ENCODE measurements around the gene ACO2.

DNA sequence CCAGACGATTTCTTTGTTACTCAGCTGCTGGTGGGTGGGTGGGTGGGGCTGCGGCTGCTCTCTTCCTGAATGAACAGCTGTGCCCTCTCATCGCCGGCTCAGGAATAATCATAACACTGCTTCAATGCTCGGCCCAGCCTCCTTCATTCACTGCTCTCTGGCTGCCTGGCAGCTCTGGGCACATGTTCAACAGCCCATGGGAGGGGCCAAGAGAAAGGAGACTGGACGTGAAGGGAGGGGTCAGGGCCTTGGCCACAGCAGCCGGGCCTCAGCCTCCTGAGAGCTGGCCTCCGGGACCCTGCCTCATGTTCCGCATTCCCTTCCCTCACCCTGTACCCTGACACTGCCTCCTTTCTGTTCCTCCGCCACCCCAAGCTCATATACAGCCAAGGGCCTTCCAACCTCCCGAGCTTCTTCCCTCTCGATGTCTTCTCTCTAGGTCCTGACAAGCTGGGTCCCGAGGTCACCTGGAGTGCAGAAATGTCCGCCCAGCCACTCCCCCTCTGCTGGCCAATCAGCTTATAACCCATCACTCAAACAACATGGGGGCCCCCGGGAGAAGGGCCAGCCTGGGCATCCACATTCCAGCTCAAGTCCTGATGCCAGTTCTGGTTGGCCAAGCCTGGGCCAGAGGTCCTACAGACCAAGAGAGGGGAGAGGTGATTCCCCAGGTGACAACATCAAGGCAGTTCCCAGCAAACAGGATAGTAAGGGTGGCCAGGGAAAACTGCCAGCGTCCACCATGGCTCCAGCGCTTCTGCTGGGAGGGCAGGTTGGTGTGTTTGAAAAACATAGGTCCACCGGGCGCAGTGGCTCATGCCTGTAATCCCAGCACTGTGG lies 88.7 kb downstream of the ACO2 start:
- TF ChIP-seq, protein P1, sequence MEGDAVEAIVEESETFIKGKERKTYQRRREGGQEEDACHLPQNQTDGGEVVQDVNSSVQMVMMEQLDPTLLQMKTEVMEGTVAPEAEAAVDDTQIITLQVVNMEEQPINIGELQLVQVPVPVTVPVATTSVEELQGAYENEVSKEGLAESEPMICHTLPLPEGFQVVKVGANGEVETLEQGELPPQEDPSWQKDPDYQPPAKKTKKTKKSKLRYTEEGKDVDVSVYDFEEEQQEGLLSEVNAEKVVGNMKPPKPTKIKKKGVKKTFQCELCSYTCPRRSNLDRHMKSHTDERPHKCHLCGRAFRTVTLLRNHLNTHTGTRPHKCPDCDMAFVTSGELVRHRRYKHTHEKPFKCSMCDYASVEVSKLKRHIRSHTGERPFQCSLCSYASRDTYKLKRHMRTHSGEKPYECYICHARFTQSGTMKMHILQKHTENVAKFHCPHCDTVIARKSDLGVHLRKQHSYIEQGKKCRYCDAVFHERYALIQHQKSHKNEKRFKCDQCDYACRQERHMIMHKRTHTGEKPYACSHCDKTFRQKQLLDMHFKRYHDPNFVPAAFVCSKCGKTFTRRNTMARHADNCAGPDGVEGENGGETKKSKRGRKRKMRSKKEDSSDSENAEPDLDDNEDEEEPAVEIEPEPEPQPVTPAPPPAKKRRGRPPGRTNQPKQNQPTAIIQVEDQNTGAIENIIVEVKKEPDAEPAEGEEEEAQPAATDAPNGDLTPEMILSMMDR (IDR thresholded peaks at IDR 0.05): no peak
- no peak for TF ChIP-seq POLR2A (IDR thresholded peaks at IDR 0.05)
